ENCODE results near the gene MEPE.
"Not testable (repeated sequence)": the region's sequence is repeated elsewhere in the genome, so short reads cannot be mapped to it uniquely, and the experiment has no call there.

The MEPE gene

GRCh38 chr4:87890753-87891152, 58.0 kb downstream of the MEPE start:
- not testable (repeated sequence) for DNase-seq

GRCh38 chr4:87895964-87896621, 63.3 kb downstream of the MEPE start:
- DNase-seq: no peak
